ENCODE measurements around the gene PDE1C. TPM values are rescaled to one million over a fixed set of nuclear protein-coding genes. Genes with fewer than 3 reads are reported as not detected.

Gene PDE1C
- total RNA-seq, 1 experiment from 2014 or later = 14.1 TPM

DNA sequence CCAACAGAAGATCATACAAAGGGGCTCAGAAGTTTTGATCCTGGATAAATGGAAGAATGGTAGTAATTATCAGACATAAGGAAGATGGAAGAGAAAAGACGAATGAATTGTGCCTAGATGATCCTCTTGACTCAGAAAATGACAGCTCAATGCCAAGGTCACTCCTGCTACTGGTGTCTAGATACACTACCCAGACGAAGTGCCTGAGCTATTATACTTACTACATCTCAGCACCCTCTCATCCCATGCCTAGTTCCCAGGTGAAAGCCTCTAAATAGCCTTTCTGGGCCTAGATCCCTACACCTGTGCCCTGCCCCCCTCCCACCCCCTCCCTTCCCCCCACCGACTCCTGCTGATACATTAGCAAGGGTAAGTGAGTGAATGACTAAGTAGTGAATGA, 25.5 kb downstream of the PDE1C start:
- ChIA-PET POLR2A (ENCODE audit: unreplicated experiment) (no interaction called here), CTCF (no interaction called here)
- H3K9me3 ChIP-seq (ENCODE audit: low read length) = no peaks in the 10 kb centered on the region
- no peaks in the 10 kb centered on the region for H4K20me1 ChIP-seq (ENCODE audit: low read length)
- H3K4me2 ChIP-seq (ENCODE audit: low read length) = no peak overlapping the region
- H3K4me3 ChIP-seq (ENCODE audit: low read length) = no peak overlapping the region
- H2AFZ ChIP-seq (ENCODE audit: low read length) = no peak overlapping the region
- no peaks in the 10 kb centered on the region for H3K27me3 ChIP-seq (ENCODE audit: low read length)
- no TSS peak for BruUV-seq (replicated peaks)
- H3K9ac ChIP-seq (ENCODE audit: low read length) = peak overlapping the region; percentile 66; the same call in 1 of the 2 replicates
- intact Hi-C loops (cut with micrococcal nuclease) = loop anchor here (5.0 kb wide), 2 partner anchors 63 to 107 kb away; no protein-coding TSS in a partner anchor
- peak overlapping the region; percentile 93 for H3K27ac ChIP-seq (ENCODE audit: low read length)
- no peaks in the 10 kb centered on the region for H3K79me2 ChIP-seq (ENCODE audit: low read length)
- no peaks in the 10 kb centered on the region for H3K9me2 ChIP-seq (replicated peaks; ENCODE audit: low read length)
- TF ChIP-seq EZH2 (IDR thresholded peaks at IDR 0.05; ENCODE audit: low read length, unreplicated experiment) (no peak), EZH2phosphoT487 (IDR thresholded peaks at IDR 0.05; ENCODE audit: borderline replicate concordance, low read length) (no peak)
- TF ChIP-seq, protein P1, sequence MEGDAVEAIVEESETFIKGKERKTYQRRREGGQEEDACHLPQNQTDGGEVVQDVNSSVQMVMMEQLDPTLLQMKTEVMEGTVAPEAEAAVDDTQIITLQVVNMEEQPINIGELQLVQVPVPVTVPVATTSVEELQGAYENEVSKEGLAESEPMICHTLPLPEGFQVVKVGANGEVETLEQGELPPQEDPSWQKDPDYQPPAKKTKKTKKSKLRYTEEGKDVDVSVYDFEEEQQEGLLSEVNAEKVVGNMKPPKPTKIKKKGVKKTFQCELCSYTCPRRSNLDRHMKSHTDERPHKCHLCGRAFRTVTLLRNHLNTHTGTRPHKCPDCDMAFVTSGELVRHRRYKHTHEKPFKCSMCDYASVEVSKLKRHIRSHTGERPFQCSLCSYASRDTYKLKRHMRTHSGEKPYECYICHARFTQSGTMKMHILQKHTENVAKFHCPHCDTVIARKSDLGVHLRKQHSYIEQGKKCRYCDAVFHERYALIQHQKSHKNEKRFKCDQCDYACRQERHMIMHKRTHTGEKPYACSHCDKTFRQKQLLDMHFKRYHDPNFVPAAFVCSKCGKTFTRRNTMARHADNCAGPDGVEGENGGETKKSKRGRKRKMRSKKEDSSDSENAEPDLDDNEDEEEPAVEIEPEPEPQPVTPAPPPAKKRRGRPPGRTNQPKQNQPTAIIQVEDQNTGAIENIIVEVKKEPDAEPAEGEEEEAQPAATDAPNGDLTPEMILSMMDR (conservative IDR thresholded peaks at IDR 0.05; ENCODE audit: low read depth, low read length) = no peak
- ATAC-seq (no peak), DNase-seq (no peak)
- H3K4me1 ChIP-seq (ENCODE audit: insufficient read depth, low read length) = peaks cover 65% of the 10 kb centered on the region
- H3F3A ChIP-seq (ENCODE audit: low read length, unreplicated experiment) = no peaks in the 10 kb centered on the region
- no peaks in the 10 kb centered on the region for H3K36me3 ChIP-seq (ENCODE audit: low read depth, low read length)

DNA sequence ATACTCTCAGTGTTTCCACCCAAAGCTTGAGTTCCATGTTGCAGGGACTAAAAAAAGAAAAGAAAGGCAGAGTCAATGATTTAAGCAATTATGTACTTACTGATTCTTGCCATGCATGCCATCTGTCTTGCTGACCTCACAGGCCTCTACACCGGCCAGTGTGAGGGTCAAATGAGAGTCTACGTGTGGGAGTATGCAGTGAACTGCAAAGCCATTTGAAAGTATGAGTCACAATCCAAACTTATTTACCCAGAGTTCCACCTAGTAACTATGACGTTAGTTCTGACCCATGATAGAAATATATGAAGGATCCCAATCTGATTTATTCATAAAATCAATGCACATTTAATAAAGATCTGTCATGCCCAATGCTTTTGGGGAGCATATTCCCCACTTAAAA, 26.5 kb downstream of the PDE1C start:
- Histone ChIP-seq H3K4me2 (ENCODE audit: low read length) (peak overlapping the region; percentile 32), H3K27ac (ENCODE audit: low read length) (peak overlapping the region; percentile 93), H3K9me2 (replicated peaks; ENCODE audit: low read length) (no peaks in the 10 kb centered on the region), H3K36me3 (ENCODE audit: low read depth, low read length) (no peaks in the 10 kb centered on the region), H3K9me3 (ENCODE audit: low read length) (no peaks in the 10 kb centered on the region), H2AFZ (ENCODE audit: low read length) (no peak overlapping the region), H3K4me3 (ENCODE audit: low read length) (peak overlapping the region; percentile 8; the same call in 1 of the 2 replicates), H3F3A (ENCODE audit: low read length, unreplicated experiment) (no peaks in the 10 kb centered on the region), H3K4me1 (ENCODE audit: insufficient read depth, low read length) (peaks cover 66% of the 10 kb centered on the region), H4K20me1 (ENCODE audit: low read length) (no peaks in the 10 kb centered on the region), H3K79me2 (ENCODE audit: low read length) (no peaks in the 10 kb centered on the region), H3K27me3 (ENCODE audit: low read length) (no peaks in the 10 kb centered on the region), H3K9ac (ENCODE audit: low read length) (peak overlapping the region; percentile 66)
- POLR2A ChIA-PET (ENCODE audit: unreplicated experiment) = no interaction called here
- ATAC-seq (peak; percentile 72), DNase-seq (peak; percentile 83)
- CTCF ChIA-PET = no interaction called here
- intact Hi-C loops (cut with micrococcal nuclease) = loop anchor here (1.0 to 5.0 kb wide), 4 partner anchors 106 to 295 kb away; no protein-coding TSS in a partner anchor
- TF ChIP-seq, protein P1 (conservative IDR thresholded peaks at IDR 0.05; ENCODE audit: low read depth, low read length) = no peak
- TF ChIP-seq EZH2 (IDR thresholded peaks at IDR 0.05; ENCODE audit: low read length, unreplicated experiment) (no peak), EZH2phosphoT487 (IDR thresholded peaks at IDR 0.05; ENCODE audit: borderline replicate concordance, low read length) (no peak)
- no TSS peak for BruUV-seq (replicated peaks)

DNA sequence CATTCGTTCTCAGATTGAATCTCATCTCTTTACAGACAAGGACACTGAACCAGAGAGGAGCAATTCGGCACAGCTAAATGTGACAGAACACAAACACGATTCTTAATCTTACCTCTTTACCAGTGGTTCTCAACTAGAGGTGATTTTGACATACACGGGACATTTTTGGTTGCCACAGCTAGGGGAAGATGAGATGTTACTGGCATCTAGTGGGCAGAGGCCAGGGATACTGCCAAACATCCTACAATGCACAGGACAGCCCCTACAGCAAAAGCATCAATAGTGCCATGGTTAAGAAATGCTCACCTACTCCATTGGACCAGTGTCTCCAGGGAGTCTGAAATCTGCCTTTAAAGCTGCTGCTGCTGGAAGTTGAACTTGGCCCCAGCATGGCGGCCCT, 27.3 kb downstream of the PDE1C start:
- TF ChIP-seq EZH2phosphoT487 (IDR thresholded peaks at IDR 0.05; ENCODE audit: borderline replicate concordance, low read length) (no peak), EZH2 (IDR thresholded peaks at IDR 0.05; ENCODE audit: low read length, unreplicated experiment) (no peak)
- TF ChIP-seq, protein P1 (conservative IDR thresholded peaks at IDR 0.05; ENCODE audit: low read depth, low read length) = no peak; the same call in 1 of the 2 replicates
- peak overlapping the region; percentile 93 for H3K27ac ChIP-seq (ENCODE audit: low read length)
- peaks cover 65% of the 10 kb centered on the region for H3K4me1 ChIP-seq (ENCODE audit: insufficient read depth, low read length)
- H3K27me3 ChIP-seq (ENCODE audit: low read length) = no peaks in the 10 kb centered on the region
- H3K79me2 ChIP-seq (ENCODE audit: low read length) = no peaks in the 10 kb centered on the region
- peak overlapping the region; percentile 8; the same call in 1 of the 2 replicates for H3K4me3 ChIP-seq (ENCODE audit: low read length)
- H3K9me2 ChIP-seq (replicated peaks; ENCODE audit: low read length) = no peaks in the 10 kb centered on the region
- no peak overlapping the region for H2AFZ ChIP-seq (ENCODE audit: low read length)
- H4K20me1 ChIP-seq (ENCODE audit: low read length) = no peaks in the 10 kb centered on the region
- CTCF ChIA-PET = no interaction called here
- H3K4me2 ChIP-seq (ENCODE audit: low read length) = peak overlapping the region; percentile 31
- POLR2A ChIA-PET (ENCODE audit: unreplicated experiment) = no interaction called here
- no peaks in the 10 kb centered on the region for H3K9me3 ChIP-seq (ENCODE audit: low read length)
- no peaks in the 10 kb centered on the region for H3F3A ChIP-seq (ENCODE audit: low read length, unreplicated experiment)
- intact Hi-C loops (cut with micrococcal nuclease) = loop anchor here (1.0 to 5.0 kb wide), 4 partner anchors 106 to 295 kb away; no protein-coding TSS in a partner anchor
- DNase-seq (peak; percentile 38), ATAC-seq (peak; percentile 30)
- no peaks in the 10 kb centered on the region for H3K36me3 ChIP-seq (ENCODE audit: low read depth, low read length)
- BruUV-seq (replicated peaks) = no TSS peak
- H3K9ac ChIP-seq (ENCODE audit: low read length) = peak overlapping the region; percentile 61
